OCI-LY7 (cell line): ENCODE data around the gene COL24A1. TPM values are rescaled to one million over a fixed set of nuclear protein-coding genes. Genes with fewer than 3 reads are reported as not detected.

Source experiments
- BruUV-seq: library from RNA; stranded (reverse); fragments of 400-500 nt; replicated peaks from 2 replicates; lab custom pipeline; 2021; lab: Mats Ljungman, UMichigan
- CTCF ChIA-PET: fragments of 300-600 bp; sonication (Branson Sonifier 250); formaldehyde crosslinking; loops from one replicate; lab custom pipeline; 2022; ENCODE audit warnings: antibody characterized with exemption; ENCODE audit not compliant: unreplicated experiment; lab: Charles Lee
- POLR2A ChIA-PET: fragments of 300-600 bp; sonication (Branson Sonifier 250); formaldehyde crosslinking; loops from one replicate; lab custom pipeline; 2022; ENCODE audit warnings: antibody characterized with exemption; lab: Charles Lee
- DNase-seq: peaks from one replicate; pipeline ENCODE4 v3.0.0-alpha.2; 2015; ENCODE audit warnings: low spot score
- H2AFZ ChIP-seq: fragments of 200-600 bp; sonication (generic), shearing (Covaris generic); 2 replicates; pipeline ENCODE4 v1.6.1; 2014; ENCODE audit warnings: mild to moderate bottlenecking, antibody characterized with exemption, low read length, moderate library complexity
- H3K27ac ChIP-seq: fragments of 200-600 bp; sonication (generic); 2 replicates; pipeline ENCODE4 v1.5.1; 2014; ENCODE audit warnings: mixed run types, low read depth, mild to moderate bottlenecking, moderate library complexity, low read length, inconsistent platforms; ENCODE audit not compliant: poor library complexity, severe bottlenecking
- H3K36me3 ChIP-seq: fragments of 200-600 bp; sonication (generic); 2 replicates; pipeline ENCODE4 v1.6.1; 2014; ENCODE audit warnings: mild to moderate bottlenecking, antibody characterized with exemption, low read length, moderate library complexity, mixed read lengths; ENCODE audit not compliant: insufficient read depth
- H3K4me1 ChIP-seq: fragments of 200-600 bp; sonication (generic); 2 replicates; pipeline ENCODE4 v1.5.1; 2014; ENCODE audit warnings: mild to moderate bottlenecking, low read length; ENCODE audit not compliant: insufficient read depth, poor library complexity, severe bottlenecking
- H3K4me2 ChIP-seq: fragments of 200-600 bp; sonication (generic); 2 replicates; pipeline ENCODE4 v1.6.1; 2014; ENCODE audit warnings: mild to moderate bottlenecking, low read length
- H3K4me3 ChIP-seq: fragments of 200-600 bp; sonication (generic); 2 replicates; pipeline ENCODE4 v1.5.1; 2014; ENCODE audit warnings: mild to moderate bottlenecking, low read depth, low read length; ENCODE audit not compliant: poor library complexity, severe bottlenecking
- H3K79me2 ChIP-seq: fragments of 200-600 bp; sonication (generic); 2 replicates; pipeline ENCODE4 v1.6.1; 2016; ENCODE audit warnings: low read depth, mild to moderate bottlenecking, low read length, moderate library complexity, mixed read lengths; ENCODE audit not compliant: insufficient read depth
- H3K9me2 ChIP-seq: fragments of 200-600 bp; sonication (generic); 2 replicates; pipeline ENCODE4 v1.6.1; 2016; ENCODE audit warnings: mild to moderate bottlenecking, low read length, mixed read lengths; ENCODE audit not compliant: insufficient read depth
- H3K9me3 ChIP-seq: fragments of 200-600 bp; sonication (generic); 2 replicates; pipeline ENCODE4 v1.6.1; 2014; ENCODE audit warnings: mild to moderate bottlenecking, mixed run types, low read length, mixed read lengths
- H4K20me1 ChIP-seq: fragments of 200-600 bp; sonication (generic); 2 replicates; pipeline ENCODE4 v1.6.1; 2014; ENCODE audit warnings: mild to moderate bottlenecking, antibody characterized with exemption, low read length, moderate library complexity, mixed read lengths; ENCODE audit not compliant: insufficient read depth
- CTCF ChIP-seq: fragments of 200-600 bp; sonication (generic); conservative IDR thresholded peaks from 2 replicates; pipeline ENCODE4 v1.5.1; 2014; ENCODE audit warnings: mild to moderate bottlenecking, antibody characterized with exemption, low read length, moderate library complexity, mixed read lengths
- EZH2phosphoT487 ChIP-seq: fragments of 200-600 bp; sonication (generic); IDR thresholded peaks from 2 replicates; pipeline ENCODE4 v1.6.1; 2018; ENCODE audit warnings: low read depth, borderline replicate concordance, mild to moderate bottlenecking, mixed run types, antibody characterized with exemption, low read length, moderate library complexity, mixed read lengths
- intact Hi-C: fragments of 100-400 bp; cut with micrococcal nuclease; formaldehyde crosslinking; loops from one replicate; pipeline ENCODE4 v1.10.0; 2022; ENCODE audit not compliant: unreplicated experiment
- total RNA-seq, 2 experiments: library from RNA; depleted of rRNA in 1 of 2; stranded (reverse); fragments of >200 nt in 1 of 2; shearing (Covaris generic) in 1 of 2; gene quantifications; 2 replicates each; pipeline ENCODE4 v1.2.3, GENCODE V29; 2014 to 2022

COL24A1 gene
- total RNA-seq, 2 experiments from 2014 or later: 0.06 to 0.23 TPM

- Histone ChIP-seq H3K36me3 (no peaks in the 10 kb centered on the region), H3K4me2 (no peak overlapping the region), H3K9me3 (no peaks in the 10 kb centered on the region), H4K20me1 (no peaks in the 10 kb centered on the region), H3K9me2 (no peaks in the 10 kb centered on the region), H3K27ac (no peak overlapping the region), H3K4me1 (no peaks in the 10 kb centered on the region), H3K4me3 (no peak overlapping the region), H3K79me2 (no peaks in the 10 kb centered on the region), H2AFZ (no peak overlapping the region)
- DNase-seq: no peak
- BruUV-seq: no TSS peak
- intact Hi-C loops: no loop called here
- TF ChIP-seq EZH2phosphoT487 (no peak), CTCF (no peak)
- ChIA-PET CTCF (no interaction called here), POLR2A (interaction anchor here (0.7 kb wide), 1 partner anchor 58 kb away, joined by 3 read pairs; no protein-coding TSS in a partner anchor)
Observed at GRCh38 chr1:85936057-85936456, 220.5 kb downstream of the COL24A1 start.

- no peak overlapping the region for H3K4me2 ChIP-seq
- intact Hi-C loops: no loop called here
- no peak for TF ChIP-seq CTCF
- no peak for TF ChIP-seq EZH2phosphoT487
- no peaks in the 10 kb centered on the region for H3K36me3 ChIP-seq
- H2AFZ ChIP-seq: no peak overlapping the region
- no peaks in the 10 kb centered on the region for H4K20me1 ChIP-seq
- no peaks in the 10 kb centered on the region for H3K9me2 ChIP-seq
- POLR2A ChIA-PET: no interaction called here
- H3K27ac ChIP-seq: no peak overlapping the region
- CTCF ChIA-PET: no interaction called here
- BruUV-seq: no TSS peak
- H3K9me3 ChIP-seq: no peaks in the 10 kb centered on the region
- no peaks in the 10 kb centered on the region for H3K79me2 ChIP-seq
- H3K4me1 ChIP-seq: no peaks in the 10 kb centered on the region
- no peak for DNase-seq
- no peak overlapping the region for H3K4me3 ChIP-seq
Observed at GRCh38 chr1:85935234-85935633, 221.3 kb downstream of the COL24A1 start.

- no peak overlapping the region for H2AFZ ChIP-seq
- no peak overlapping the region for H3K27ac ChIP-seq
- no peak overlapping the region for H3K4me2 ChIP-seq
- H4K20me1 ChIP-seq: no peaks in the 10 kb centered on the region
- intact Hi-C loops: no loop called here
- ChIA-PET CTCF (no interaction called here), POLR2A (no interaction called here)
- TF ChIP-seq EZH2phosphoT487 (no peak), CTCF (no peak)
- no peaks in the 10 kb centered on the region for H3K79me2 ChIP-seq
- H3K9me2 ChIP-seq: no peaks in the 10 kb centered on the region
- H3K9me3 ChIP-seq: no peaks in the 10 kb centered on the region
- BruUV-seq: no TSS peak
- no peak for DNase-seq
- H3K4me3 ChIP-seq: no peak overlapping the region
- H3K36me3 ChIP-seq: no peaks in the 10 kb centered on the region
- no peaks in the 10 kb centered on the region for H3K4me1 ChIP-seq
Observed at GRCh38 chr1:85934516-85934915, 222.1 kb downstream of the COL24A1 start.
